Tibial artery (tissue), 4 donors: ENCODE results near the gene RASAL2.
A peak's percentile ranks its signal among the peaks of the same experiment; 100 is the strongest.
"Not testable (repeated sequence)": the region's sequence is repeated elsewhere in the genome, so short reads cannot be mapped to it uniquely, and the experiment has no call there.

ENCODE experiments used
- DNase-seq, 2 donors: peaks; one replicate each; pipeline ENCODE4 v3.0.0-alpha.2; 2019
- H3K27ac ChIP-seq, 2 donors: fragments of 200-600 bp; sonication (generic) in 1 of 2; 1 replicate in 1 of 2; 2 replicates in 1 of 2; pipeline ENCODE4 v1.5.1; 2018 to 2019; ENCODE audit warnings: mild to moderate bottlenecking in 1 of 2
- H3K27me3 ChIP-seq, 2 donors: fragments of 200-600 bp; sonication (generic) in 1 of 2; one replicate each; pipeline versions ENCODE4 v1.5.1 to v1.6.0; 2016 to 2019
- H3K36me3 ChIP-seq, 3 donors: fragments of 200-600 bp; sonication (generic) in 2 of 3; one replicate each; pipeline ENCODE4 v1.5.1; 2016 to 2019; ENCODE audit warnings: mild to moderate bottlenecking in 2 of 3
- H3K4me1 ChIP-seq, 4 donors: fragments of 200-600 bp; sonication (generic) in 2 of 4; 1 replicate in 3 of 4; 2 replicates in 1 of 4; pipeline ENCODE4 v1.5.1; 2016 to 2019
- H3K4me3 ChIP-seq, 2 donors: fragments of 200-600 bp; sonication (generic) in 1 of 2; 1 replicate in 1 of 2; 2 replicates in 1 of 2; pipeline ENCODE4 v1.5.1; 2018 to 2019; ENCODE audit warnings: mild to moderate bottlenecking in 2 of 2
- H3K9me3 ChIP-seq, 3 donors: fragments of 200-600 bp; sonication (generic) in 1 of 3; one replicate each; pipeline ENCODE4 v1.5.1; 2016 to 2019
- intact Hi-C: fragments of 100-400 bp; cut with DNase I; formaldehyde crosslinking; loops from one replicate; pipeline ENCODE4 v1.15.0; 2023; ENCODE audit warnings: low total_unique reads
- TF ChIP-seq, protein P1 (sequence below), 2 experiments: fragments of 200-600 bp in 1 of 2; fragments of 450-650 bp in 1 of 2; IDR thresholded peaks; one replicate each; pipeline ENCODE4 v1.5.1; 2017 to 2019; ENCODE audit warnings: antibody characterized with exemption in 2 of 2, mild to moderate bottlenecking in 1 of 2, moderate library complexity in 1 of 2

Gene RASAL2

GRCh38 chr1:178502330-178502714, 408.4 kb downstream of the RASAL2 start:
- Histone ChIP-seq H3K9me3 (no peaks in the 10 kb centered on the region), H3K4me1 (no peaks in the 10 kb centered on the region), H3K27ac (no peak overlapping the region), H3K27me3 (peaks cover 0 to 3% of the 10 kb centered on the region in 2 donors), H3K4me3 (no peak overlapping the region), H3K36me3 (no peaks in the 10 kb centered on the region)
- DNase-seq = no peak
- TF ChIP-seq, protein P1, sequence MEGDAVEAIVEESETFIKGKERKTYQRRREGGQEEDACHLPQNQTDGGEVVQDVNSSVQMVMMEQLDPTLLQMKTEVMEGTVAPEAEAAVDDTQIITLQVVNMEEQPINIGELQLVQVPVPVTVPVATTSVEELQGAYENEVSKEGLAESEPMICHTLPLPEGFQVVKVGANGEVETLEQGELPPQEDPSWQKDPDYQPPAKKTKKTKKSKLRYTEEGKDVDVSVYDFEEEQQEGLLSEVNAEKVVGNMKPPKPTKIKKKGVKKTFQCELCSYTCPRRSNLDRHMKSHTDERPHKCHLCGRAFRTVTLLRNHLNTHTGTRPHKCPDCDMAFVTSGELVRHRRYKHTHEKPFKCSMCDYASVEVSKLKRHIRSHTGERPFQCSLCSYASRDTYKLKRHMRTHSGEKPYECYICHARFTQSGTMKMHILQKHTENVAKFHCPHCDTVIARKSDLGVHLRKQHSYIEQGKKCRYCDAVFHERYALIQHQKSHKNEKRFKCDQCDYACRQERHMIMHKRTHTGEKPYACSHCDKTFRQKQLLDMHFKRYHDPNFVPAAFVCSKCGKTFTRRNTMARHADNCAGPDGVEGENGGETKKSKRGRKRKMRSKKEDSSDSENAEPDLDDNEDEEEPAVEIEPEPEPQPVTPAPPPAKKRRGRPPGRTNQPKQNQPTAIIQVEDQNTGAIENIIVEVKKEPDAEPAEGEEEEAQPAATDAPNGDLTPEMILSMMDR (IDR thresholded peaks at IDR 0.05) = no peak
- intact Hi-C loops = loop anchor here (5.0 to 10.0 kb wide), 2 partner anchors 190 to 468 kb away; no protein-coding TSS in a partner anchor

DNA sequence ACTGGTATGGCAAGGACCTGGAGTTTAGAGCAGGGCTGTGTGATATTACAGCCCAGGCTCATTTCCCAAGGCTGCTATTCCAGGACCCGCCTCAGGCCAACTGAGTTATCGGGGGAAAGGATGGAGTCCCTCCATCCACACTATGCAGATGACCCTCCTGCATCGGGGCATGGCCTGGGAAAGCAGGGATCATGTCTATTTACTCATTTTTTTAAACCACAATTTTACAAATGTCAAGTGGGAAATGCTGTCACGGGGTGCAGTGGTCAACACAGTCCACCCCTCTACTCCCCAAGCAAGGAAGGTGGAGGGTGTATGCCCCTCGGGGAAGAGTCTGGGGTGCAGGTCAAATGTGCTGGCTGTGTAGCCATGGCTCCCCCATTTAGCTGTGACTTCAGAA, 409.0 kb downstream of the RASAL2 start:
- no peaks in the 10 kb centered on the region for H3K9me3 ChIP-seq
- no peaks in the 10 kb centered on the region for H3K4me1 ChIP-seq
- peak; percentile 6 to 37 for DNase-seq
- H3K4me3 ChIP-seq = no peak overlapping the region
- peaks cover 0 to 3% of the 10 kb centered on the region in 2 donors for H3K27me3 ChIP-seq
- no peak overlapping the region for H3K27ac ChIP-seq
- TF ChIP-seq, protein P1 (IDR thresholded peaks at IDR 0.05) = no peak
- H3K36me3 ChIP-seq = no peaks in the 10 kb centered on the region
- intact Hi-C loops = loop anchor here (5.0 to 10.0 kb wide), 2 partner anchors 191 to 468 kb away; no protein-coding TSS in a partner anchor

GRCh38 chr1:178503316-178503715, 409.4 kb downstream of the RASAL2 start:
- peak in 1 of 2 donors; percentile 0 for DNase-seq
- not testable (repeated sequence) for H3K4me1 ChIP-seq, H3K27me3 ChIP-seq, H3K36me3 ChIP-seq, H3K4me3 ChIP-seq, H3K9me3 ChIP-seq, H3K27ac ChIP-seq
- intact Hi-C loops = loop anchor here (5.0 to 10.0 kb wide), 2 partner anchors 191 to 469 kb away; no protein-coding TSS in a partner anchor

DNA sequence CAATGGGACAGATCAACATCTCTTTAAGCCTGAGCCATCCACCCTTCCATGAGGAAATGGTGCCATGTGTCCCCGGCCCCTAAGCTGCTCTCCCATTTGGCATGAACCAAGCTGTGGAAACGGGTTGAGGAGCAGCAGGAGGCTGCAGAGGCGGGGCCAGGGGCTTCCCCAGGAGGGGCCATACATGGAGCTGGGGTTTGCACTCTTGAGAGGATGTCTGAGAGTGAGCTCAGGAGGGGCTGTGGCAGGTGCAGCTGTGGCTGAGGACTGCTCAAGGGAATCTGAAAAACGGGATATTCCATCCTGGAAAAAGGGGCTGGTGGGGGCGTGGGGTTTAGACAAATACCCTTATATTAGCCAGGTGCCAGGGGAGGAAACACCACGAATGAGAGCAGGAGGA, 409.9 kb downstream of the RASAL2 start:
- no peak overlapping the region for H3K4me3 ChIP-seq
- TF ChIP-seq, protein P1 (IDR thresholded peaks at IDR 0.05) = no peak
- no peak overlapping the region for H3K27ac ChIP-seq
- intact Hi-C loops = loop anchor here (5.0 to 10.0 kb wide), 2 partner anchors 192 to 469 kb away; no protein-coding TSS in a partner anchor
- peaks cover 0 to 3% of the 10 kb centered on the region in 2 donors for H3K27me3 ChIP-seq
- H3K36me3 ChIP-seq = no peaks in the 10 kb centered on the region
- peak; percentile 3 to 53 for DNase-seq
- no peaks in the 10 kb centered on the region for H3K4me1 ChIP-seq
- no peaks in the 10 kb centered on the region for H3K9me3 ChIP-seq

DNA sequence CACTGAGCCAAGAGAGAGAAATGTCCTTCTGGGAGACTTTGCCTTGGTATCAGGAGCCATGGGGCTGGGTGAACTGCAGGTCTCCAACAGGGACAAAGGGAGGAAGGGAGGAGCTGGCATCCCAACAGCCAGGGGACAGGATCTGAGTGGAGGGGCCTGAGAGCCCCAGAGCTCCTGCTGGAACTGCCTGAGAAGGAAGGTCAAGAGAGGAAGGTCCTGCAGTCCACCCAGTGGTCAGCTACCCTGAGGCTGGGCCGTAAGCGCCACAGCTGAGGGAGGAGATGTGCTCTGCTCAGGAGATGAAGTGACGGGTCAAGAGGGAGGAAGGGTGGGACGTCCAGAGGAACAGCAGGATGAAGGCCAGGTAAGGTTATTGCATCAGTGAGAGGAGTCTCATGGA, 410.4 kb downstream of the RASAL2 start:
- Histone ChIP-seq H3K27ac (no peak overlapping the region), H3K4me1 (no peaks in the 10 kb centered on the region), H3K9me3 (no peaks in the 10 kb centered on the region), H3K36me3 (no peaks in the 10 kb centered on the region), H3K27me3 (peaks cover 0 to 3% of the 10 kb centered on the region in 2 donors), H3K4me3 (no peak overlapping the region)
- TF ChIP-seq, protein P1 (IDR thresholded peaks at IDR 0.05) = no peak
- intact Hi-C loops = loop anchor here (5.0 to 10.0 kb wide), 2 partner anchors 192 to 469 kb away; no protein-coding TSS in a partner anchor
- DNase-seq = peak; percentile 16 to 54

GRCh38 chr1:178506177-178506576, 412.3 kb downstream of the RASAL2 start:
- intact Hi-C loops = loop anchor here (10.0 kb wide), 1 partner anchor 471 kb away; no protein-coding TSS in a partner anchor
- DNase-seq = peak in 1 of 2 donors; percentile 37
- Histone ChIP-seq H3K9me3 (no peaks in the 10 kb centered on the region), H3K4me1 (no peaks in the 10 kb centered on the region), H3K36me3 (no peaks in the 10 kb centered on the region), H3K27ac (no peak overlapping the region), H3K4me3 (no peak overlapping the region), H3K27me3 (peaks cover 0 to 3% of the 10 kb centered on the region in 2 donors)
- TF ChIP-seq, protein P1 (IDR thresholded peaks at IDR 0.05) = no peak
